ENCODE measurements around the gene SRGAP3. TPM values are rescaled to one million over a fixed set of nuclear protein-coding genes. Genes with fewer than 3 reads are reported as not detected.

Gene SRGAP3
- total and polyA plus RNA-seq, 2 donors (not counting 1 experiment from before 2014, with no cell fraction given): 1.4 to 1.5 TPM

DNA sequence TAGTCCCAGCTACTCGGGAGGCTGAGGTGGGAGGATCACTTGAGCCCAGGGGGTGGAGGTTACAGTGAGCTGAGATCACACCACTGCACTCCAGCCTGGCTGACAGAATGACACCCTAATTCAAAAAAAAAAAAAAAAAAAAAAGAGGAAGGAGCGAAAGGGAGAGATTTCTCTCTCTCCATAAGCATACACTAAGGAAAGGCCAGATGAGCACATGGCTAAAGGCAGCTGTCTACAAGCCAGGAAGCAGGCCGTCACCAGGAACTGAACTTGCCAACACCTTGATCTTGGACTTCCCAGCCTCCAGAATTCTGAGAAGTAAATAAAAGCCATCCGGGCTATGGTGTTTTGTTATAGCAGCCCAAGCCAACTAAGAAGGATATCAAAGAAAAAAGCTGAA is 7.5 kb downstream of the SRGAP3 start:
- no peak for TF ChIP-seq EZH2 (IDR thresholded peaks at IDR 0.05; ENCODE audit: borderline replicate concordance, insufficient read depth, low read depth, low read length, poor library complexity, severe bottlenecking)
- TF ChIP-seq, protein P1, sequence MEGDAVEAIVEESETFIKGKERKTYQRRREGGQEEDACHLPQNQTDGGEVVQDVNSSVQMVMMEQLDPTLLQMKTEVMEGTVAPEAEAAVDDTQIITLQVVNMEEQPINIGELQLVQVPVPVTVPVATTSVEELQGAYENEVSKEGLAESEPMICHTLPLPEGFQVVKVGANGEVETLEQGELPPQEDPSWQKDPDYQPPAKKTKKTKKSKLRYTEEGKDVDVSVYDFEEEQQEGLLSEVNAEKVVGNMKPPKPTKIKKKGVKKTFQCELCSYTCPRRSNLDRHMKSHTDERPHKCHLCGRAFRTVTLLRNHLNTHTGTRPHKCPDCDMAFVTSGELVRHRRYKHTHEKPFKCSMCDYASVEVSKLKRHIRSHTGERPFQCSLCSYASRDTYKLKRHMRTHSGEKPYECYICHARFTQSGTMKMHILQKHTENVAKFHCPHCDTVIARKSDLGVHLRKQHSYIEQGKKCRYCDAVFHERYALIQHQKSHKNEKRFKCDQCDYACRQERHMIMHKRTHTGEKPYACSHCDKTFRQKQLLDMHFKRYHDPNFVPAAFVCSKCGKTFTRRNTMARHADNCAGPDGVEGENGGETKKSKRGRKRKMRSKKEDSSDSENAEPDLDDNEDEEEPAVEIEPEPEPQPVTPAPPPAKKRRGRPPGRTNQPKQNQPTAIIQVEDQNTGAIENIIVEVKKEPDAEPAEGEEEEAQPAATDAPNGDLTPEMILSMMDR (IDR thresholded peaks at IDR 0.05): no peak
- H3K36me3 ChIP-seq (replicated peaks in 1 of 2; ENCODE audit: control extremely low read depth in 1 of 2, control insufficient read depth in 1 of 2, extremely low read depth in 1 of 2, insufficient read depth in 2 of 2, low read length in 1 of 2): no peaks in the 10 kb centered on the region
- H3K4me3 Mint-ChIP-seq: no peak overlapping the region
- no peak overlapping the region for H3K27ac Mint-ChIP-seq
- H3K27me3 ChIP-seq (replicated peaks in 1 of 4; ENCODE audit: control extremely low read depth in 1 of 4, control insufficient read depth in 3 of 4, insufficient read depth in 4 of 4, low read length in 3 of 4): no peaks in the 10 kb centered on the region
- ATAC-seq (ENCODE audit: low read depth): no peak
- intact Hi-C loops (cut with micrococcal nuclease): no loop called here
- no peak overlapping the region for H3K4me2 ChIP-seq (replicated peaks; ENCODE audit: low read depth, low read length, poor library complexity, severe bottlenecking)
- no peak overlapping the region for H3K27ac ChIP-seq (ENCODE audit: low read length in 2 of 2)
- no peaks in the 10 kb centered on the region for H3K4me1 Mint-ChIP-seq
- H3K4me1 ChIP-seq (ENCODE audit: control insufficient read depth in 2 of 2, insufficient read depth in 2 of 2, low read length in 2 of 2): no peaks in the 10 kb centered on the region
- no peak for DNase-seq
- ChIA-PET CTCF (no interaction called here), POLR2A (no interaction called here)
- H3K79me2 ChIP-seq (ENCODE audit: control insufficient read depth, insufficient read depth, low read length): no peaks in the 10 kb centered on the region
- peaks cover 0 to 4% (median 0%) of the 10 kb centered on the region in 3 donors for H3K9me3 ChIP-seq (ENCODE audit: control extremely low read depth in 1 of 3, control insufficient read depth in 2 of 3, insufficient read depth in 1 of 3, low read length in 2 of 3)
- WGBS (ENCODE audit: insufficient coverage): 94% methylated on average over 2 of the region's 4 CpGs
- H3K27me3 Mint-ChIP-seq: peaks cover 15% of the 10 kb centered on the region
- no peaks in the 10 kb centered on the region for H3K9me3 Mint-ChIP-seq (ENCODE audit: insufficient read depth)
- no peak overlapping the region for H2AFZ ChIP-seq (ENCODE audit: insufficient read depth, low read depth, low read length, poor library complexity, severe bottlenecking)
- H3K9ac ChIP-seq (ENCODE audit: low read length): no peak overlapping the region
- H4K20me1 ChIP-seq (ENCODE audit: control insufficient read depth, insufficient read depth, low read length, poor library complexity, severe bottlenecking): no peaks in the 10 kb centered on the region
- H3K4me3 ChIP-seq (ENCODE audit: control extremely low read depth in 1 of 5, extremely low read depth in 1 of 5, insufficient read depth in 1 of 5, low read depth in 2 of 5, low read length in 4 of 5): no peak overlapping the region

DNA sequence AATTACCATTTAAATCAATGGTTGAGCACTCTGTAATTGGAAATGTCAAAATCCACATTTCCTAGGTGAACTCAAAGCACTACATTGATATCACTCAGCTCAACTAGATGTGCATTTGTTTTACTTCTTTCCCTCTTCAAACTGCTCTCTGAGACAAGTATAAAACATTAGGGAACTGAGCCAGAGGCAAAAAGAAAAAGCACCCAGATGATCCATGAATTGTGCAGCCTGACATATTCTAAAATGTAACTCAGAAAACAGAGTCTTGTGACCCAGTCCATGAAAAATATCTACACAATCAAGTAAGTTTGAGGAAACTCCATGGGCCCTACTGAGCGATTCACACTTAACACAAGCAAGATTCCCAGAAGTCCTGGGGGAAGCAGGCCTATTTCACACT is 9.8 kb downstream of the SRGAP3 start:
- ChIA-PET CTCF (no interaction called here), POLR2A (no interaction called here)
- 75% methylated on average over 1 of the region's 1 CpG for WGBS (ENCODE audit: insufficient coverage)
- Histone ChIP-seq H3K27me3 (replicated peaks in 1 of 4; ENCODE audit: control extremely low read depth in 1 of 4, control insufficient read depth in 3 of 4, insufficient read depth in 4 of 4, low read length in 3 of 4) (no peaks in the 10 kb centered on the region), H3K27ac (ENCODE audit: low read length in 2 of 2) (no peak overlapping the region), H3K4me1 (ENCODE audit: control insufficient read depth in 2 of 2, insufficient read depth in 2 of 2, low read length in 2 of 2) (no peaks in the 10 kb centered on the region), H4K20me1 (ENCODE audit: control insufficient read depth, insufficient read depth, low read length, poor library complexity, severe bottlenecking) (no peaks in the 10 kb centered on the region), H3K9ac (ENCODE audit: low read length) (no peak overlapping the region), H2AFZ (ENCODE audit: insufficient read depth, low read depth, low read length, poor library complexity, severe bottlenecking) (no peak overlapping the region), H3K4me2 (replicated peaks; ENCODE audit: low read depth, low read length, poor library complexity, severe bottlenecking) (no peak overlapping the region), H3K9me3 (ENCODE audit: control extremely low read depth in 1 of 3, control insufficient read depth in 2 of 3, insufficient read depth in 1 of 3, low read length in 2 of 3) (peaks cover 0 to 4% (median 0%) of the 10 kb centered on the region in 3 donors), H3K4me3 (ENCODE audit: control extremely low read depth in 1 of 5, extremely low read depth in 1 of 5, insufficient read depth in 1 of 5, low read depth in 2 of 5, low read length in 4 of 5) (no peak overlapping the region), H3K36me3 (replicated peaks in 1 of 2; ENCODE audit: control extremely low read depth in 1 of 2, control insufficient read depth in 1 of 2, extremely low read depth in 1 of 2, insufficient read depth in 2 of 2, low read length in 1 of 2) (no peaks in the 10 kb centered on the region), H3K79me2 (ENCODE audit: control insufficient read depth, insufficient read depth, low read length) (no peaks in the 10 kb centered on the region)
- no peak for DNase-seq
- intact Hi-C loops (cut with micrococcal nuclease): no loop called here
- Mint-ChIP-seq H3K27ac (no peak overlapping the region), H3K27me3 (peaks cover 25% of the 10 kb centered on the region), H3K9me3 (ENCODE audit: insufficient read depth) (no peaks in the 10 kb centered on the region), H3K4me1 (no peaks in the 10 kb centered on the region), H3K4me3 (no peak overlapping the region)
- TF ChIP-seq, protein P1 (IDR thresholded peaks at IDR 0.05): no peak
- no peak for TF ChIP-seq EZH2 (IDR thresholded peaks at IDR 0.05; ENCODE audit: borderline replicate concordance, insufficient read depth, low read depth, low read length, poor library complexity, severe bottlenecking)
- ATAC-seq (ENCODE audit: low read depth): no peak

All from B cell (primary cell).